HEK293T (cell line): ENCODE data around the gene VOPP1.

Source experiments
- FOXA1 ChIP-seq: fragments of 450-650 bp; IDR thresholded peaks from 2 replicates; pipeline ENCODE4 v1.6.1; 2016; ENCODE audit warnings: mild to moderate bottlenecking
- FOXK2 ChIP-seq: fragments of 450-650 bp; IDR thresholded peaks from 2 replicates; pipeline ENCODE4 v1.6.1; 2016; ENCODE audit warnings: mild to moderate bottlenecking
- FOXM1 ChIP-seq: fragments of 450-650 bp; IDR thresholded peaks from 2 replicates; pipeline ENCODE4 v1.6.1; 2017; ENCODE audit warnings: mild to moderate bottlenecking, borderline replicate concordance
- HDGF ChIP-seq: fragments of 450-650 bp; IDR thresholded peaks from 2 replicates; pipeline ENCODE4 v1.6.1; 2017; ENCODE audit warnings: antibody characterized with exemption, borderline replicate concordance
- SUZ12 ChIP-seq: fragments of 450-650 bp; IDR thresholded peaks from 2 replicates; pipeline ENCODE4 v1.6.1; 2016; ENCODE audit warnings: mild to moderate bottlenecking

GRCh38 chr7:55512635-55513191 lies 59.6 kb downstream of the VOPP1 start:
- TF ChIP-seq HDGF (no peak), FOXM1 (no peak), SUZ12 (no peak), FOXK2 (no peak), FOXA1 (no peak)
